Measurements from ENCODE around the gene BTBD16. TPM values are rescaled to one million over a fixed set of nuclear protein-coding genes. Genes with fewer than 3 reads are reported as not detected.

The BTBD16 gene
- total RNA-seq, 1 donor from 2014 or later = not detected

DNA sequence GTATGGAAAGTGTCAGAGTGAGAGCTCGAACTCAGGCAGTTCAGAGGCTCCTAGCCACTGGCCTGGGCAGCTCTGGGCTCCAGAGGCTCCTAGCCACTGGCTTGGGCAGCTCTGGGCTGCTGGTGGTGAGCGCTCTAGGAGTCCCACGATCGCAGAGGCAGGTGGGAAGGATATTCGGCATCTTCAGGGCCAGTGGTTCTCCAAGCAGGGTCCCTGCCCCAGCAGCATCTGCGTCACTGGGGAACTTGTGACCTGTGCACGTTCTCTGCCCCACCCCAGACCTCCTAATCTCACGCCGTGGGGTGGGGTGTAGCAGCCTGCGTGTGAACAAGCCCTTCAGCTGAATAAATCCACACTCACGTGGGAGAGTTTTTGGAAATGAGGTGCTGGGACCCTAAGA, 25.2 kb upstream of the BTBD16 start:
- no peak for DNase-seq (ENCODE audit: extremely low spot score in 2 of 2)
- H3K9me3 ChIP-seq = no peaks in the 10 kb centered on the region
- intact Hi-C loops (cut with DNase I) = no loop called here
- H3K27ac ChIP-seq = no peak overlapping the region
- H3K4me1 ChIP-seq = peaks cover 10% of the 10 kb centered on the region
- H3K36me3 ChIP-seq = peaks cover 0 to 46% of the 10 kb centered on the region in 2 donors
- TF ChIP-seq POLR2AphosphoS5 (IDR thresholded peaks at IDR 0.05; ENCODE audit: insufficient read depth in 1 of 2, low read depth in 1 of 2) (no peak), POLR2A (IDR thresholded peaks at IDR 0.05) (no peak)
- TF ChIP-seq, protein P1, sequence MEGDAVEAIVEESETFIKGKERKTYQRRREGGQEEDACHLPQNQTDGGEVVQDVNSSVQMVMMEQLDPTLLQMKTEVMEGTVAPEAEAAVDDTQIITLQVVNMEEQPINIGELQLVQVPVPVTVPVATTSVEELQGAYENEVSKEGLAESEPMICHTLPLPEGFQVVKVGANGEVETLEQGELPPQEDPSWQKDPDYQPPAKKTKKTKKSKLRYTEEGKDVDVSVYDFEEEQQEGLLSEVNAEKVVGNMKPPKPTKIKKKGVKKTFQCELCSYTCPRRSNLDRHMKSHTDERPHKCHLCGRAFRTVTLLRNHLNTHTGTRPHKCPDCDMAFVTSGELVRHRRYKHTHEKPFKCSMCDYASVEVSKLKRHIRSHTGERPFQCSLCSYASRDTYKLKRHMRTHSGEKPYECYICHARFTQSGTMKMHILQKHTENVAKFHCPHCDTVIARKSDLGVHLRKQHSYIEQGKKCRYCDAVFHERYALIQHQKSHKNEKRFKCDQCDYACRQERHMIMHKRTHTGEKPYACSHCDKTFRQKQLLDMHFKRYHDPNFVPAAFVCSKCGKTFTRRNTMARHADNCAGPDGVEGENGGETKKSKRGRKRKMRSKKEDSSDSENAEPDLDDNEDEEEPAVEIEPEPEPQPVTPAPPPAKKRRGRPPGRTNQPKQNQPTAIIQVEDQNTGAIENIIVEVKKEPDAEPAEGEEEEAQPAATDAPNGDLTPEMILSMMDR (IDR thresholded peaks at IDR 0.05) = no peak
- H3K27me3 ChIP-seq = no peaks in the 10 kb centered on the region
- H3K4me3 ChIP-seq = no peak overlapping the region

GRCh38 chr10:122246830-122247520, 24.1 kb upstream of the BTBD16 start:
- H3K27me3 ChIP-seq = no peaks in the 10 kb centered on the region
- no peak overlapping the region for H3K4me3 ChIP-seq
- H3K4me1 ChIP-seq = peaks cover 10% of the 10 kb centered on the region
- intact Hi-C loops (cut with DNase I) = no loop called here
- H3K27ac ChIP-seq = no peak overlapping the region
- H3K36me3 ChIP-seq = peaks cover 0 to 38% of the 10 kb centered on the region in 2 donors
- no peaks in the 10 kb centered on the region for H3K9me3 ChIP-seq
- no peak for DNase-seq (ENCODE audit: extremely low spot score in 2 of 2)
- TF ChIP-seq POLR2A (IDR thresholded peaks at IDR 0.05) = no peak
- TF ChIP-seq, protein P1 (IDR thresholded peaks at IDR 0.05) = no peak
- TF ChIP-seq POLR2AphosphoS5 (IDR thresholded peaks at IDR 0.05; ENCODE audit: insufficient read depth in 1 of 2, low read depth in 1 of 2) = no peak

DNA sequence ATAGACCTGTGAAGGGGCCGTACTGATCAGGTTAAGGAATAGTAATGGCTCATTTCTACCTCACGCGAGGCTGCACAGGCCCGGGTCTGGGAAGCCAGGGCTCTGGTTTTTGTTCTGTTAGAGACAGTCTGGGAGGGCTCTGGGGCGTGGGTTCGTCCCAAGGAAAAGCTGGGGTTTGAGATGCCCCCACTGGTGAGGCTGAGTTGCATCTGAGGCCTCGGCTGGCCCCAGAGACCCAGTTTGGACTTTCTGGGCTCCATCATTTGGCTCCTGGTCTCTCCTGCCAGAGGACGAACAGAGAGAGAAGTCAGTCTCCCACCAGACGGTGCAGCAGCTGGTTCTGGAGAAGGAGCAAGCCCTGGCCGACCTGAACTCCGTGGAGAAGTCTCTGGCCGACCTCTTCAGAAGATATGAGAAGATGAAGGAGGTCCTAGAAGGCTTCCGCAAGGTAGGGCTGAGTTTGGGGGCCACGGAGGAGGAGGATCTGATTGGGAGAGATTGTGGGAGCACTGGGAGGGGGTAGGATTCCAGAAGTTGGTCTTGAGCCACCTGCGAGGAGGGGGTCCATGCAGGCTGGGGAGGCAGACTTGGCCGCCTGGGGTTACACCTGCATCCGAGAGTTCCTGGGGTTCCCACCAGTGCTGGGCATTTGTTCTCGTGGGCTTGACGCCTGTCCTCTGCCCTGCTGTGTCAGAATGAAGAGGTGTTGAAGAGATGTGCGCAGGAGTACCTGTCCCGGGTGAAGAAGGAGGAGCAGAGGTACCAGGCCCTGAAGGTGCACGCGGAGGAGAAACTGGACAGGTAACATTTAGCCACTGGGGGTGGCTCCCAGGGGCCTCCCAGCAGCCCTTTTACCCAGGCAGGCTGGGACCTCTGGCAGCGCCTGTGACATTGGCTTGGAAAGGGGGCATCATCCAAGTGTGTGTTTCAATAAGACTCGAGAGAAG, 22.5 kb upstream of the BTBD16 start:
- intact Hi-C loops (cut with DNase I) = no loop called here

DNA sequence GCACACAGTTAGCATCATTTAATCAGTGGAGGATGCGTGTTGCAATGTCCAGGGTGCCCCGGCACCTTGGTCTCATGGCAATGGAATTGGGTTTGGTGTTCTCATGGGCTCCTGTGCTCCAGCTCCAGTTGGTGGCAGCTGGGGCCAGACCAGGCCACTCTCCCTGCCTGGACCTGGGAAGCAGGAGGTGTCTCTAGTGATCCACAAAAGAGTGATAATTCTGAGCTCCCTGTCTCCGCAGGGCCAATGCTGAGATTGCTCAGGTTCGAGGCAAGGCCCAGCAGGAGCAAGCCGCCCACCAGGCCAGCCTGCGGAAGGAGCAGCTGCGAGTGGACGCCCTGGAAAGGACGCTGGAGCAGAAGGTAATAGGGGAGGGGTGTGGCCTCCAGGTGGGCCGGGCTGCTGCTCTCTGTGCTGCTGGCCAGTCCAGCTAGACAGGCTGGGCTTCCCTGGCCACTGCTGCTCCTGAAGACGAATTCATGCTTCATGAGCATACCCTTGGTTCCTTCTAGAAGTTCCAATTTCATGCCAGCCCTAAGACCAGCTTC, 21.7 kb upstream of the BTBD16 start:
- no peak overlapping the region for H3K4me3 ChIP-seq
- H3K27me3 ChIP-seq = no peaks in the 10 kb centered on the region
- no peak overlapping the region for H3K27ac ChIP-seq
- peaks cover under 1% of the 10 kb centered on the region for H3K4me1 ChIP-seq
- H3K36me3 ChIP-seq = peaks cover 0 to 31% of the 10 kb centered on the region in 2 donors
- no peaks in the 10 kb centered on the region for H3K9me3 ChIP-seq
- TF ChIP-seq POLR2A (IDR thresholded peaks at IDR 0.05) = no peak
- no peak for TF ChIP-seq POLR2AphosphoS5 (IDR thresholded peaks at IDR 0.05; ENCODE audit: insufficient read depth in 1 of 2, low read depth in 1 of 2)
- intact Hi-C loops (cut with DNase I) = no loop called here
- DNase-seq (ENCODE audit: extremely low spot score in 2 of 2) = no peak

More for the DNA sequence above, 22.5 kb upstream of the BTBD16 start:
- Histone ChIP-seq H3K9me3 (no peaks in the 10 kb centered on the region), H3K27ac (no peak overlapping the region), H3K4me1 (peaks cover 5% of the 10 kb centered on the region), H3K27me3 (no peaks in the 10 kb centered on the region), H3K4me3 (no peak overlapping the region), H3K36me3 (peaks cover 0 to 33% of the 10 kb centered on the region in 2 donors)
- DNase-seq (ENCODE audit: extremely low spot score in 2 of 2) = peak in 1 of 2 donors; percentile 91
- TF ChIP-seq POLR2A (IDR thresholded peaks at IDR 0.05) (no peak), POLR2AphosphoS5 (IDR thresholded peaks at IDR 0.05; ENCODE audit: insufficient read depth in 1 of 2, low read depth in 1 of 2) (no peak)
- TF ChIP-seq, protein P1 (IDR thresholded peaks at IDR 0.05) = no peak

GRCh38 chr10:122249991-122250750, 20.9 kb upstream of the BTBD16 start:
- Histone ChIP-seq H3K27me3 (no peaks in the 10 kb centered on the region), H3K4me1 (no peaks in the 10 kb centered on the region), H3K27ac (no peak overlapping the region), H3K36me3 (peaks cover 0 to 31% of the 10 kb centered on the region in 2 donors), H3K4me3 (no peak overlapping the region), H3K9me3 (no peaks in the 10 kb centered on the region)
- intact Hi-C loops (cut with DNase I) = no loop called here
- DNase-seq (ENCODE audit: extremely low spot score in 2 of 2) = peak in 1 of 2 donors; percentile 88
- TF ChIP-seq POLR2A (IDR thresholded peaks at IDR 0.05) (no peak), POLR2AphosphoS5 (IDR thresholded peaks at IDR 0.05; ENCODE audit: insufficient read depth in 1 of 2, low read depth in 1 of 2) (no peak)
- TF ChIP-seq, protein P1 (IDR thresholded peaks at IDR 0.05) = no peak
